H1 (cell line): Measurements from ENCODE around the gene NR5A2. TPM values are rescaled to one million over a fixed set of nuclear protein-coding genes. Genes with fewer than 3 reads are reported as not detected.

Experiments used
- MAFK ChIP-seq: IDR thresholded peaks from 2 replicates; pipeline ENCODE4 v1.6.1; 2012; ENCODE audit warnings: low read depth, mild to moderate bottlenecking, improper control_type of control experiment, low read length
- RNF2 ChIP-seq: fragments of 200-900, 300-1000 bp; sonication (generic); IDR thresholded peaks from 2 replicates; pipeline ENCODE4 v1.7.1; 2016; ENCODE audit warnings: borderline replicate concordance, low read depth, mild to moderate bottlenecking, antibody characterized with exemption, low read length; ENCODE audit not compliant: poor library complexity, severe bottlenecking; ENCODE audit errors: missing control alignments
- TEAD4 ChIP-seq: IDR thresholded peaks from 2 replicates; pipeline ENCODE4 v1.6.1; 2012; ENCODE audit warnings: low read depth, low read length, inconsistent platforms, mixed read lengths
- polyA plus RNA-seq, 7 experiments: library from polyadenylated mRNA; depleted of rRNA in 3 of 7; stranded (reverse) in 5 of 7; unstranded in 2 of 7; fragments of >200 nt in 5 of 7; fragments of 200-250 nt in 2 of 7; gene quantifications; 1 replicate in 5 of 7; 2 replicates in 1 of 7; 4 replicates in 1 of 7; pipeline versions ENCODE4 v1.2.1 to v1.2.3, GENCODE V29; 2011 to 2013; ENCODE audit warnings: missing spikeins in 2 of 7, mixed read lengths in 2 of 7
- total RNA-seq: library from RNA; stranded (reverse); fragmentation: NEBNext Ultra II Directional; extraction: Animal tissue kit (Norgen Biotek cat#: 25700); gene quantifications from 2 replicates; pipeline ENCODE4 v1.2.1, GENCODE V29; 2021

Gene NR5A2
- total and polyA plus RNA-seq, 2 of the 8 experiments (the other 6 are each of a cell fraction or from before 2014, with no cell fraction given) = 1.7 to 11.6 TPM

- TF ChIP-seq TEAD4 (no peak), MAFK (no peak), RNF2 (no peak)
These were observed 151.7 kb downstream of the NR5A2 start (continued) for GRCh38 chr1:200179126-200179780.
